ENCODE results near the gene HIBCH.
"Not testable (repeated sequence)": the region's sequence is repeated elsewhere in the genome, so short reads cannot be mapped to it uniquely, and the experiment has no call there.

The HIBCH gene

GRCh38 chr2:190319555-190320498, at the start of gene HIBCH:
Gene HIBCH (minus strand): TSS chr2:190319826. CDS start chr2:190319750, 76 bp downstream.
- DNase-seq, result peak; percentile 96

- no peak for DNase-seq
Observed at GRCh38 chr2:190367091-190367490, 47.5 kb upstream of the HIBCH start.

GRCh38 chr2:190366248-190366753, 46.7 kb upstream of the HIBCH start:
- DNase-seq, result no peak

- no peak for DNase-seq
Observed at GRCh38 chr2:190365499-190366204, 46.0 kb upstream of the HIBCH start.

GRCh38 chr2:190362894-190363293, 43.3 kb upstream of the HIBCH start:
- DNase-seq, result no peak

- DNase-seq, result no peak
Observed at GRCh38 chr2:190361572-190361971, 41.9 kb upstream of the HIBCH start.

- DNase-seq, result no peak
Observed at GRCh38 chr2:190360965-190361364, 41.3 kb upstream of the HIBCH start.

GRCh38 chr2:190360561-190360960, 40.9 kb upstream of the HIBCH start:
- DNase-seq, result no peak

- DNase-seq, result not testable (repeated sequence)
Observed at GRCh38 chr2:190358655-190359448, 39.2 kb upstream of the HIBCH start.

- DNase-seq, result no peak
Observed at GRCh38 chr2:190357600-190357999, 38.0 kb upstream of the HIBCH start.

GRCh38 chr2:190355968-190356644, 36.5 kb upstream of the HIBCH start:
- no peak for DNase-seq

GRCh38 chr2:190354003-190354690, 34.5 kb upstream of the HIBCH start:
- no peak for DNase-seq

- no peak for DNase-seq
Observed at GRCh38 chr2:190353537-190353899, 33.9 kb upstream of the HIBCH start.

- DNase-seq, result no peak
Observed at GRCh38 chr2:190352668-190353536, 33.3 kb upstream of the HIBCH start.

- DNase-seq, result no peak
Observed at GRCh38 chr2:190351955-190352354, 32.3 kb upstream of the HIBCH start.

GRCh38 chr2:190350371-190350770, 30.7 kb upstream of the HIBCH start:
- DNase-seq, result no peak

- no peak for DNase-seq
Observed at GRCh38 chr2:190344276-190344827, 24.7 kb upstream of the HIBCH start.

GRCh38 chr2:190343536-190344275, 24.1 kb upstream of the HIBCH start, which contains the start of gene INPP1:
Gene INPP1 (plus strand): TSS chr2:190343589. CDS start chr2:190360103, 16,514 bp downstream.
- peak; percentile 56 for DNase-seq

- DNase-seq, result no peak
Observed at GRCh38 chr2:190343089-190343535, 23.5 kb upstream of the HIBCH start.

Data from activated CD4-positive, alpha-beta T cell treated with anti-CD3 and anti-CD28 coated beads for 48 hours (primary cell).